Renal cortex interstitium (tissue), 3 donors: ENCODE measurements around the gene RAB8B. TPM values are rescaled to one million over a fixed set of nuclear protein-coding genes. Genes with fewer than 3 reads are reported as not detected.

Experiments used
- polyA plus RNA-seq, 3 donors: library from polyadenylated mRNA; unstranded; fragments of 120-200 nt; gene quantifications; one replicate each; pipeline ENCODE4 v1.2.1, GENCODE V29; 2013; ENCODE audit not compliant: insufficient read length in 3 of 3

RAB8B gene
- polyA plus RNA-seq, 3 donors = 29.2 to 31.4 (median 29.8) TPM

Other genes with a start within 250 kb of the RAB8B start
- 100 to 1,000 TPM; 488 to 652 (median 529) TPM for gene TPM1, start 146.9 kb upstream of the RAB8B start, polyA plus RNA-seq
- 10 to 100 TPM; 16.5 to 20.0 (median 16.9) TPM for gene LACTB, start 67.7 kb upstream of the RAB8B start, polyA plus RNA-seq
- gene RPS27L, start 32.1 kb upstream of the RAB8B start, polyA plus RNA-seq = 10 to 100 TPM; 78.3 to 98.9 (median 95.5) TPM
- 10 to 100 TPM; 16.1 to 20.0 (median 17.7) TPM for gene APH1B, start 88.0 kb downstream of the RAB8B start, polyA plus RNA-seq
- 100 to 1,000 TPM in 2 of 3 donors, 10 to 100 TPM in 1; 95.1 to 153 (median 121) TPM for gene CA12, start 192.2 kb downstream of the RAB8B start, polyA plus RNA-seq